Mesenchymal stem cell (in vitro differentiated cells and primary cell): ENCODE data around the gene TMEM200A.

ENCODE experiments used
- DNase-seq: peaks from one replicate; pipeline ENCODE4 v3.0.0-alpha.2; 2013
- H2AFZ ChIP-seq: one replicate; pipeline ENCODE4 v1.6.1; 2013; ENCODE audit warnings: low read depth, mild to moderate bottlenecking, control low read depth, inconsistent platforms, low read length, moderate library complexity
- H2AK5ac ChIP-seq: 2 replicates; pipeline ENCODE4 v1.6.1; 2013; ENCODE audit warnings: low read length, moderate library complexity, mild to moderate bottlenecking, inconsistent platforms; ENCODE audit not compliant: severe bottlenecking
- H2BK120ac ChIP-seq: one replicate; pipeline ENCODE4 v1.6.1; 2013; ENCODE audit warnings: low read depth, mild to moderate bottlenecking, inconsistent platforms, low read length, moderate library complexity
- H2BK12ac ChIP-seq, 2 experiments: one replicate each; pipeline ENCODE4 v1.6.1; 2013; ENCODE audit warnings: inconsistent platforms in 2 of 2, low read length in 2 of 2, mild to moderate bottlenecking in 2 of 2, moderate library complexity in 2 of 2, control low read depth in 1 of 2
- H2BK15ac ChIP-seq: one replicate; pipeline ENCODE4 v1.6.1; 2013; ENCODE audit warnings: mild to moderate bottlenecking, low read depth, inconsistent platforms; ENCODE audit not compliant: poor library complexity, severe bottlenecking
- H2BK5ac ChIP-seq: 2 replicates; pipeline ENCODE4 v1.6.1; 2013; ENCODE audit warnings: low read depth, mild to moderate bottlenecking, low read length, control low read depth, inconsistent platforms; ENCODE audit not compliant: poor library complexity, severe bottlenecking
- H3K14ac ChIP-seq, 2 experiments: one replicate each; pipeline ENCODE4 v1.6.1; 2013; ENCODE audit warnings: inconsistent platforms in 2 of 2, low read length in 2 of 2, control low read depth in 1 of 2, mild to moderate bottlenecking in 1 of 2, moderate library complexity in 1 of 2
- H3K18ac ChIP-seq, 2 experiments: one replicate each; pipeline ENCODE4 v1.6.1; 2013; ENCODE audit warnings: inconsistent platforms in 2 of 2, low read length in 2 of 2, control low read depth in 1 of 2, low read depth in 1 of 2, mild to moderate bottlenecking in 1 of 2
- H3K23ac ChIP-seq, 2 experiments: one replicate each; pipeline ENCODE4 v1.6.1; 2013; ENCODE audit warnings: inconsistent platforms in 2 of 2, low read length in 2 of 2, mild to moderate bottlenecking in 2 of 2, moderate library complexity in 2 of 2, control low read depth in 1 of 2
- H3K27ac ChIP-seq: 2 replicates; pipeline ENCODE4 v1.5.1; 2013; ENCODE audit warnings: mild to moderate bottlenecking, moderate library complexity, low read length, control low read depth, inconsistent platforms; ENCODE audit not compliant: poor library complexity, severe bottlenecking
- H3K27me3 ChIP-seq, 2 experiments: 2 replicates each; pipeline versions ENCODE4 v1.6.1 to v1.7.0; 2013; ENCODE audit warnings: low read length in 2 of 2, mild to moderate bottlenecking in 2 of 2, moderate library complexity in 2 of 2, control low read depth in 1 of 2, inconsistent platforms in 1 of 2; ENCODE audit not compliant: control insufficient read depth in 1 of 2, insufficient read depth in 1 of 2
- H3K36me3 ChIP-seq, 2 experiments: 2 replicates each; pipeline versions ENCODE4 v1.6.1 to v1.7.0; 2013; ENCODE audit warnings: low read length in 2 of 2, control low read depth in 1 of 2, inconsistent platforms in 1 of 2, low read depth in 1 of 2, mild to moderate bottlenecking in 1 of 2; ENCODE audit not compliant: insufficient read depth in 2 of 2, control insufficient read depth in 1 of 2
- H3K4ac ChIP-seq, 2 experiments: one replicate each; pipeline ENCODE4 v1.6.1; 2013; ENCODE audit warnings: inconsistent platforms in 2 of 2, low read length in 2 of 2, mild to moderate bottlenecking in 2 of 2, moderate library complexity in 2 of 2, control low read depth in 1 of 2, low read depth in 1 of 2
- H3K4me1 ChIP-seq: 2 replicates; pipeline ENCODE4 v1.6.1; 2013; ENCODE audit warnings: low read depth, low read length, control low read depth; ENCODE audit not compliant: control insufficient read depth, insufficient read depth
- H3K4me2 ChIP-seq: 2 replicates; pipeline ENCODE4 v1.6.1; 2013; ENCODE audit warnings: low read length, mild to moderate bottlenecking, inconsistent platforms; ENCODE audit not compliant: poor library complexity, severe bottlenecking
- H3K4me3 ChIP-seq, 2 experiments: 2 replicates each; pipeline versions ENCODE4 v1.5.1 to v1.7.0; 2013; ENCODE audit warnings: low read length in 2 of 2, mild to moderate bottlenecking in 2 of 2, control low read depth in 1 of 2, low read depth in 1 of 2; ENCODE audit not compliant: insufficient read depth in 1 of 2
- H3K79me1 ChIP-seq: replicated peaks from 2 replicates; pipeline ENCODE4 v1.6.1; 2013; ENCODE audit warnings: mild to moderate bottlenecking, control low read depth, low read length, inconsistent platforms; ENCODE audit not compliant: poor library complexity, severe bottlenecking
- H3K9ac ChIP-seq: 2 replicates; pipeline ENCODE4 v1.7.0; 2013; ENCODE audit warnings: mild to moderate bottlenecking, low read length, moderate library complexity
- H3K9me3 ChIP-seq: 2 replicates; pipeline ENCODE4 v1.7.0; 2013; ENCODE audit warnings: mild to moderate bottlenecking, low read length; ENCODE audit not compliant: control insufficient read depth
- H4K8ac ChIP-seq: one replicate; pipeline ENCODE4 v1.6.1; 2013; ENCODE audit warnings: inconsistent platforms, mild to moderate bottlenecking, low read length, moderate library complexity
- H4K91ac ChIP-seq: one replicate; pipeline ENCODE4 v1.6.1; 2013; ENCODE audit warnings: mild to moderate bottlenecking, low read length, inconsistent platforms
- WGBS: methylation state at CpG from one replicate; pipeline ENCODE4 v1.1.7; 2013; ENCODE audit warnings: mixed read lengths; 5-methylcytosine and 5-hydroxymethylcytosine counted together

Gene TMEM200A

DNA sequence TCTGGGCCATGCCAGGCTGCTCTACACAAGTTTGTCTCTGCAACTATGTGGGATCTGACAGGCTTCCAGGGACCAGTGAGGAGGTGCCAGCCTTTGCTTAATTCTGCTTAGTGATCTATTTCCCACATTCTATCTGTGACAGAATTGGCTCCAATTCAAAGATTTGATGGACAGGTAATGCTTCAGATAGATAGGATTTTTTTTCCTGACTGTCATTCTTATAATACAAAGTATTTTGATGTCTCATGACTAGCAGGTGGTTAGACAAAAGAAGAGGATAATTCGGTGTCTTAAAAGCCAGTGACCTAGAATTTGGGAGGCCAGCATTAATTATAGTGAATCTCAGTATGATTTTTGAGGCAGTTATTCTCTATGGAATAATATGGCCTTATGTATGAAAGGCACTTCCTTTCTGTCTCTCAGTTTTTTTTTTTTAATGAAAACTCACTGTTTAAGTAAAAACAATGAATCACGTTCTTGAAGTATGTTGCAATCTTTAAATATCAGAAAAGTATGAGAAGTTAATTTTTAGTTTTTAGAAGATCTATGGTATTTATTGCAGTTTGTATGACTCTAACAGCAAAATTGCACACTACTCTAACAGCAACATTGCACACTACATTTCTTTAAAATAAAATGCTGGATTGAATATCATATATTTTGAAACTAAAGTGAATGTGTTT lies 43.7 kb downstream of the TMEM200A start:
- Histone ChIP-seq H3K23ac (no peak overlapping the region), H3K4me2 (no peak overlapping the region), H3K4me1 (no peaks in the 10 kb centered on the region), H2BK12ac (no peak overlapping the region), H3K18ac (no peak overlapping the region), H2AFZ (no peak overlapping the region), H2BK15ac (no peak overlapping the region), H3K27ac (no peak overlapping the region), H3K27me3 (no peaks in the 10 kb centered on the region), H4K91ac (no peak overlapping the region), H3K9ac (peak overlapping the region; percentile 13), H2AK5ac (no peak overlapping the region), H3K14ac (no peak overlapping the region), H3K4ac (no peak overlapping the region), H3K4me3 (no peak overlapping the region), H3K9me3 (peaks cover 3% of the 10 kb centered on the region), H3K36me3 (peaks cover 2 to 15% of the 10 kb centered on the region in 2 experiments), H2BK120ac (no peak overlapping the region), H4K8ac (no peak overlapping the region), H3K79me1 (no peaks in the 10 kb centered on the region), H2BK5ac (no peak overlapping the region)
- 100% methylated on average over 1 of the region's 2 CpGs for WGBS
- no peak for DNase-seq

- H2AK5ac ChIP-seq: no peak overlapping the region
- H3K23ac ChIP-seq: no peak overlapping the region
- no peak overlapping the region for H3K4ac ChIP-seq
- H3K18ac ChIP-seq: no peak overlapping the region
- H2BK15ac ChIP-seq: no peak overlapping the region
- no peak overlapping the region for H2BK5ac ChIP-seq
- no peak overlapping the region for H3K4me2 ChIP-seq
- H2BK12ac ChIP-seq: no peak overlapping the region
- peaks cover 2 to 28% of the 10 kb centered on the region in 2 experiments for H3K36me3 ChIP-seq
- no peaks in the 10 kb centered on the region for H3K27me3 ChIP-seq
- H2AFZ ChIP-seq: no peak overlapping the region
- no peak overlapping the region for H3K4me3 ChIP-seq
- no peak for DNase-seq
- no peak overlapping the region for H4K8ac ChIP-seq
- peaks cover 3% of the 10 kb centered on the region for H3K9me3 ChIP-seq
- H2BK120ac ChIP-seq: no peak overlapping the region
- H4K91ac ChIP-seq: no peak overlapping the region
- no peaks in the 10 kb centered on the region for H3K79me1 ChIP-seq
- H3K9ac ChIP-seq: no peak overlapping the region
- H3K4me1 ChIP-seq: no peaks in the 10 kb centered on the region
- no peak overlapping the region for H3K14ac ChIP-seq
- H3K27ac ChIP-seq: no peak overlapping the region
- 100% methylated on average over 2 of the region's 2 CpGs for WGBS
Measured at GRCh38 chr6:130411481-130411880, 45.7 kb downstream of the TMEM200A start.

- Histone ChIP-seq H3K9ac (no peak overlapping the region), H3K27ac (no peak overlapping the region), H2BK15ac (no peak overlapping the region), H3K4me3 (peak overlapping the region in 1 of 2 experiments; percentile 19), H4K8ac (no peak overlapping the region), H3K9me3 (peaks cover 3% of the 10 kb centered on the region), H3K23ac (no peak overlapping the region), H3K18ac (no peak overlapping the region), H3K14ac (no peak overlapping the region), H3K79me1 (no peaks in the 10 kb centered on the region), H3K4me1 (no peaks in the 10 kb centered on the region), H4K91ac (no peak overlapping the region), H2BK12ac (no peak overlapping the region), H3K4me2 (no peak overlapping the region), H3K4ac (no peak overlapping the region), H2AK5ac (no peak overlapping the region), H2AFZ (no peak overlapping the region), H3K36me3 (peaks cover 2 to 38% of the 10 kb centered on the region in 2 experiments), H3K27me3 (no peaks in the 10 kb centered on the region), H2BK120ac (no peak overlapping the region), H2BK5ac (no peak overlapping the region)
- WGBS: 100% methylated on average over 1 of the region's 1 CpG
- DNase-seq: no peak
Measured at GRCh38 chr6:130412556-130413290, 46.9 kb downstream of the TMEM200A start.

DNA sequence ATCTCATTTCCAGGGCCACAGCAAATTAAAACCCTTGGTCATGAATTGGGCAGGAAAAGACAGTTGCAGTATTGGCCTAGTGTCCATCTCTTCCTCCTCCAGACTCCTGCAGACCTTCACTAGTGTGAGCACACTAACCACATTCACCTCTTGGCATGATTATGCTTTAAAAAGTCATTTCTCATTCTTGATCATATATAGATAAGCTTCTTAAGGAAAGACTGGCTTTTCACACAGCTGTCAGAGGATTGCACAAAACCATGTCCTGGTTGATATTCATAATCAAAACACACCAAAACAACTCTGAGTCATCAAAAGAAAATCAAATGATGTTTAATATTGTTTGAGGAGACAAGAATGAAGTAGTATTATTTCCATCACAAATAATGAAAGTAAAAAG lies 52.1 kb downstream of the TMEM200A start:
- Histone ChIP-seq H3K9me3 (peaks cover 6% of the 10 kb centered on the region), H3K79me1 (no peaks in the 10 kb centered on the region), H3K4me3 (no peak overlapping the region), H4K8ac (no peak overlapping the region), H3K23ac (no peak overlapping the region), H3K18ac (no peak overlapping the region), H3K4me1 (peaks cover 1% of the 10 kb centered on the region), H2BK12ac (no peak overlapping the region), H2AK5ac (no peak overlapping the region), H3K9ac (no peak overlapping the region), H3K14ac (no peak overlapping the region), H3K27me3 (no peaks in the 10 kb centered on the region), H4K91ac (no peak overlapping the region), H3K4me2 (no peak overlapping the region), H2BK5ac (no peak overlapping the region), H3K36me3 (peaks cover 0 to 55% of the 10 kb centered on the region in 2 experiments), H2BK120ac (no peak overlapping the region), H3K4ac (no peak overlapping the region), H2BK15ac (no peak overlapping the region), H3K27ac (no peak overlapping the region), H2AFZ (no peak overlapping the region)
- DNase-seq: peak; percentile 43
